BLaER1 treated with 17β-estradiol and CSF1 and Interleukin-3, amounts not matched to agents 10 nM and 100 nM (cell line): ENCODE data around the gene KRT20.

Experiments used
- H3K27ac ChIP-seq, 11 experiments: shearing (Covaris generic); formaldehyde crosslinking; 2 replicates each; pipeline ENCODE4 v1.8.1; 2022
- H3K27me3 ChIP-seq, 11 experiments: shearing (Covaris generic); formaldehyde crosslinking; 2 replicates each; pipeline ENCODE4 v1.8.1; 2022
- H3K36me3 ChIP-seq, 11 experiments: shearing (Covaris generic); formaldehyde crosslinking; 2 replicates each; pipeline ENCODE4 v1.8.1; 2022
- H3K4me1 ChIP-seq, 10 experiments: shearing (Covaris generic); formaldehyde crosslinking; 2 replicates each; pipeline ENCODE4 v1.8.1; 2022
- H3K4me2 ChIP-seq, 11 experiments: shearing (Covaris generic); formaldehyde crosslinking; 2 replicates each; pipeline ENCODE4 v1.8.1; 2022
- H3K4me3 ChIP-seq, 10 experiments: shearing (Covaris generic); formaldehyde crosslinking; 2 replicates each; pipeline ENCODE4 v1.8.1; 2022
- H3K9ac ChIP-seq, 11 experiments: shearing (Covaris generic); formaldehyde crosslinking; 2 replicates each; pipeline ENCODE4 v1.8.1; 2022
- H3K9me3 ChIP-seq, 11 experiments: shearing (Covaris generic); formaldehyde crosslinking; replicated peaks in 1 of 11; 2 replicates each; pipeline ENCODE4 v1.8.1; 2022
- H4K20me1 ChIP-seq, 11 experiments: shearing (Covaris generic); formaldehyde crosslinking; 2 replicates each; pipeline ENCODE4 v1.8.1; 2022
- Cebpa-rat ChIP-seq, 11 experiments: shearing (Covaris generic); IDR thresholded peaks; 2 replicates each; pipeline ENCODE4 v1.8.1; 2022

The KRT20 gene

DNA sequence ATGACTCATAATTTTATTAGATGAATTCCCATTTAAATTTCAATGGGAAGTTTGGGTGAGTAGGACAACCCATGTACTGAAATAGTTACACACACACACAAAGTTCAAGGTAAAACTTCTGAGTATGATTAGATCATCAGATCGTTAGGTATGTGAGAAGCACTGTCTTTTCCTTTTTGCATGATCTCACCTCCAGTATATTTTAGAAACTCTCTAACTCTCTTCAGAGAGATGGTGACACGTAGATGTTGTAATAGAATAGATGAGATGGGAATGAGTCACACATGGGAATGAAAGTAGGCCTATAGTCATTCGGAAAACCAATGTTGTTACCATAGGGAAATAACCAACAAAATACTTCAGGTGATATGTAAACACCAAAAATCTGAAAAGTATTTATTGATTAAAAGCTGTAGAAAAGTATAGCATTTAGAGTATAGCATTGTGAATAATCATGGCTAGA is 30.2 kb upstream of the KRT20 start:
- H3K4me1 ChIP-seq, result peaks cover 0 to 68% (median 33%) of the 10 kb centered on the region in 10 experiments; a peak in 15 of 20 replicates
- H3K4me3 ChIP-seq, result no peak overlapping the region
- TF ChIP-seq Cebpa-rat (IDR thresholded peaks at IDR 0.05), result no peak
- H3K9ac ChIP-seq, result no peak overlapping the region
- no peaks in the 10 kb centered on the region for H3K27me3 ChIP-seq
- H4K20me1 ChIP-seq, result no peaks in the 10 kb centered on the region
- H3K9me3 ChIP-seq, result no peaks in the 10 kb centered on the region
- H3K27ac ChIP-seq, result peak overlapping the region in 6 of 11 experiments; percentile 3 to 51 (median 41); a peak in 8 of 22 replicates
- H3K4me2 ChIP-seq, result peak overlapping the region in 6 of 11 experiments; percentile 17 to 70 (median 54); a peak in 10 of 22 replicates
- no peaks in the 10 kb centered on the region for H3K36me3 ChIP-seq

DNA sequence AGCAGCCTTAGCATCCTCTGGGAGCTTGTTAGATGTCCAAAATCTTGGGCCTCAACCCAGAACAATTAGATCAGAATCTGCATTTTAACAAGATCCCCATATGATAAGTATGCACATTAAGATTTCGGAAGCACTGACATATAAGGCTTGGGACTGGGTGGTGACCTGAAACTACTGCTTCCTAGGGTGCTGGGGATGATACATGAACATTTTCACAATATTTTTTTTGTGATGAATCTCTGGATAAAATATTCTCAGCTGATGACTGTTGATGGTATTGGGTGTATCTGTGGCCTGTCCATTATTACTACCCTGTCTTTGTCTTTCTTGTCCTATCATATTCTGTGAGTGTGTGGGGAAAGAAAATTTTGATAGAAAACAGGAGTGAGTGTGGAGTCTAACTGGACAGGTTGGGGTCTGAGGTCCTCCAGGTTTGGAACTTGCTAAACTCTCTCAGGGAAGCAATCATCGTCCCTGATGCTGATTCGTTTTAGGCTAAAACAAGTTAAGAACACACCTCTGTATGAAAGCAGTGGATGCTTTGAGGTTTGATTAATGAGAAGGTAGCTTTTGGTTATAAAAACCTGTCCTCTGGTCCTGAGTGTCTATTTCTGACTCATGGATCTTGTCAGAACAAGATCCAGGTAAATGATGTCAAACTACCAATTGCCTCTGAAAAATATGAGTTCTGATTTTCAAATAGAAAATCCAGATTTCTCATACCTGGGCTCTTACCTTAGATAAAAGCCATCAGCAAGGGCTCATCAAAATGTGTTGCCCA is 29.2 kb upstream of the KRT20 start:
- H3K9me3 ChIP-seq, result no peaks in the 10 kb centered on the region
- H3K36me3 ChIP-seq, result no peaks in the 10 kb centered on the region
- TF ChIP-seq Cebpa-rat (IDR thresholded peaks at IDR 0.05), result no peak
- H3K27ac ChIP-seq, result peak overlapping the region in 3 of 11 experiments; percentile 13 to 51 (median 46); a peak in 3 of 22 replicates
- no peaks in the 10 kb centered on the region for H4K20me1 ChIP-seq
- no peak overlapping the region for H3K9ac ChIP-seq
- peaks cover 0 to 76% (median 33%) of the 10 kb centered on the region in 10 experiments; a peak in 15 of 20 replicates for H3K4me1 ChIP-seq
- no peak overlapping the region for H3K4me3 ChIP-seq
- H3K27me3 ChIP-seq, result no peaks in the 10 kb centered on the region
- H3K4me2 ChIP-seq, result peak overlapping the region in 4 of 11 experiments; percentile 60 to 83 (median 74); a peak in 7 of 22 replicates

DNA sequence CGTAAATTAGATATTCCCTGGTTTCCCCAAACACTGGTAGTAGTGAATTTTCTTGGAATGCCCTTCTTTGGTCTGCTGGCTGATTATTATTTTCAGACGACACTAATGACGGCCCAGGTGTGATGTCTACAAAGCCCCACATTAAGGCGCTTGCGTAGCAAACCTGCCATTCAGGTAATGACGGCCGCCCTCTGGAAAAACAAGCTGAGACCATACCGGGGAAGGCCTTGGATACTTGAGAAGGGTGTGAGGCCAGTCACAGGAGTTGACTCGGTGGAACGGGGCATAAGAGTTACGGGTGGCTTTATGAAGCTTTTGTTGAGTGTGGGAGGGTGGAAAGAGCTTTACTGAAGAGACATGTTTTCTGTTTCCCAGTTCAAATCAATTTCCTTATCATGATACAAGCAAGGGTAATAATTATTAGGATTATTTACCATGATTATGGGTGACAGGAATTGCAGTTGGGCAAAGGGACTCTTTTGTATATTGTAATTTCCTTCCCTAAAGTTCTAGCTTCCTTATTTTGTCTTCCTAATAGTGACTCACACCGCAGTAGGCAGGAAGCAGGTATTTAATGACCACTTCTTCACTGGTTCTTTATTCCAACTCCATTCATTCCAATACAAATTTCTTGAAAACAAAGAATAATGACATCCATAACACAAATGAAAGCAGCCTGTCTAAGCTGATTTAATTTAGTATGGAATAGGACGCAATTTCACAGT is 27.6 kb upstream of the KRT20 start:
- Histone ChIP-seq H3K9ac (no peak overlapping the region), H3K9me3 (no peaks in the 10 kb centered on the region), H3K4me3 (no peak overlapping the region), H3K4me1 (peaks cover 0 to 76% (median 33%) of the 10 kb centered on the region in 10 experiments; a peak in 15 of 20 replicates), H3K36me3 (no peaks in the 10 kb centered on the region), H3K27me3 (no peaks in the 10 kb centered on the region), H3K4me2 (peak overlapping the region in 8 of 11 experiments; percentile 16 to 83 (median 64); a peak in 15 of 22 replicates), H3K27ac (peak overlapping the region in 7 of 11 experiments; percentile 2 to 63 (median 38); a peak in 10 of 22 replicates), H4K20me1 (no peaks in the 10 kb centered on the region)
- no peak for TF ChIP-seq Cebpa-rat (IDR thresholded peaks at IDR 0.05)

DNA sequence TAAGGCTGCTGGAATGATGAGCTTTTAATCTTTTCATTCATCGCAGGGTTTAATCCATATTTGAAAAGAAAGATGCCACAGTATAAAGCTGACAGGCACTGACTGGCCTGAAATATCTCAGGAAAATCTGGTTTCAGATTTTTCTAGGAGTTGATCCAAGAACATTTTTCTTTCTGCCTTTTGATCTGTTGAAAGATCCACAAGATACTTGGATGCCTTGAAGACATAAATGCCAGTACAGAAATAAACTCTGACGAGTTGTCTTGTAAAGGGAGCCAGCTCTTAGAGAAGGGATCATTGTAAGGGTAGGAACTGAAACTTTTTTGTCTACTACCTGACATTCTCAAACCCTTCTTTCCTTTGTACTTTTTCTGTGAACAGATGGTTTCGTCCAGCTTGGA is 25.4 kb upstream of the KRT20 start:
- Histone ChIP-seq H3K27ac (no peak overlapping the region), H4K20me1 (no peaks in the 10 kb centered on the region), H3K9me3 (no peaks in the 10 kb centered on the region), H3K4me1 (peaks cover 0 to 61% (median 26%) of the 10 kb centered on the region in 10 experiments; a peak in 16 of 20 replicates), H3K36me3 (no peaks in the 10 kb centered on the region), H3K27me3 (no peaks in the 10 kb centered on the region), H3K4me2 (no peak overlapping the region), H3K4me3 (no peak overlapping the region), H3K9ac (no peak overlapping the region)
- TF ChIP-seq Cebpa-rat (IDR thresholded peaks at IDR 0.05), result no peak

DNA sequence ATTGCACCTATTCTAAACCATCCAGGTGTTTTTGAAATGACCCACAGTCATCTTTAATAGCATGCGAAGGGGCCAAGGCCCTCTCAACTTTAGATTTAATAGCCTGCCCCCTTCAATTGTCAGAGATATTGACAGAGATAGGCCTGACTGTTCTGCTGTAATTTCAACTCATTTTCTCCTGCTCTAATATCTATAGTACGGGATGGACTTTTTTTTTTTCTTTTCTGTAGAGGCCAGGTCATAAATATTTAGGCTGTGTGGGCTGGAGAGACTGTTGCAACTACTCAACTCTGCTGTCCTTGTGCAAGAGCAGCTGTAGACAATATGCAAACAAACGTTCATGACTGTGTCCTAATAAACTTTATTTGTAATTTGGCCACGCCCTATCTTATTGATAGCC is 24.7 kb upstream of the KRT20 start:
- no peak for TF ChIP-seq Cebpa-rat (IDR thresholded peaks at IDR 0.05)
- no peak overlapping the region for H3K9ac ChIP-seq
- peak overlapping the region in 2 of 11 experiments; percentile 7 to 32; a peak in 3 of 22 replicates for H3K4me2 ChIP-seq

DNA sequence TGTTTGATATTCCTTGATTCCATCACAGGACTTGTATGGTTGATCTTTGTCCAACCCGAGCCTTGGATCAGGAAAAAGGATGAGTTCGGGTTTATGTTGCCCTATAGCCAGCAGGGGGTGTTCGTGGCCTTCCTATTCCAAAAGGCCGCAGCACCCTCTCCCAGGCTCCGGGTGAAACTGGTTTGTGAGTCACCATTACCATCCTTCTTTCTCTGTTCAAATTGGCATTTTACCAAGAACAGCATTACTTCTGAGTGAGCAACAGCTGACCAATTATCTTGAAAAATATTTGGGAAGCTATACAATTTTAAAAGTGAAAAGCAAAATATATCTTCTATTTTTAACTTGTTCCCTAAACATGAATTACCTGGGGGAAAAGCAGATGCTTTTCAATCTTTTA is 24.3 kb upstream of the KRT20 start:
- Histone ChIP-seq H3K27ac (no peak overlapping the region), H3K36me3 (no peaks in the 10 kb centered on the region), H3K4me2 (peak overlapping the region in 2 of 11 experiments; percentile 7 to 32; a peak in 3 of 22 replicates), H3K27me3 (no peaks in the 10 kb centered on the region), H3K4me3 (no peak overlapping the region), H3K4me1 (peaks cover 0 to 50% (median 20%) of the 10 kb centered on the region in 10 experiments; a peak in 16 of 20 replicates), H3K9ac (no peak overlapping the region), H4K20me1 (no peaks in the 10 kb centered on the region), H3K9me3 (no peaks in the 10 kb centered on the region)
- no peak for TF ChIP-seq Cebpa-rat (IDR thresholded peaks at IDR 0.05)

More for the DNA sequence above, 24.7 kb upstream of the KRT20 start:
- no peak overlapping the region for H3K27ac ChIP-seq
- no peaks in the 10 kb centered on the region for H3K27me3 ChIP-seq
- H3K36me3 ChIP-seq, result no peaks in the 10 kb centered on the region
- H3K9me3 ChIP-seq, result no peaks in the 10 kb centered on the region
- peaks cover 0 to 54% (median 21%) of the 10 kb centered on the region in 10 experiments; a peak in 16 of 20 replicates for H3K4me1 ChIP-seq
- H4K20me1 ChIP-seq, result no peaks in the 10 kb centered on the region
- H3K4me3 ChIP-seq, result no peak overlapping the region

DNA sequence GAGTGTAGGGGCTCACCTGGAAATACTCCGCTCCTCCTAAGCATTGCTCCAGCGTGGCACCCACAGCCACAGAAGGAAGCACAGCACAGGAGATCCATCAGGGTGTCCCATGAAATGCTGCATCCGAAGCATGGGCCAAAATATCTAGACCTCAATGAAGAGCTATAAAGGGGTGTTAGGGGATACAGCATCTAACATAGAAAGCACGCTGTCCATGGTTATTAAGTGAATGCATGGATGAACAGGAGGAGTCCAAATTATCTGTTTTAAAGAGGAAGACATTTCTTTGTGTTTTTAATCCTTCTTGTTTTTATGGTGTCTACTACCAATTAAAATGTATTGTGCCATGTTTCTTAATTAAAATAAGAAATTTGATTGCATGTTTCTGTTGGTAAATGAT is 21.6 kb upstream of the KRT20 start:
- Histone ChIP-seq H3K4me3 (no peak overlapping the region), H3K27ac (no peak overlapping the region), H3K4me1 (peaks cover 0 to 42% (median 11%) of the 10 kb centered on the region in 10 experiments; a peak in 13 of 20 replicates), H3K9ac (no peak overlapping the region), H3K9me3 (no peaks in the 10 kb centered on the region), H3K27me3 (no peaks in the 10 kb centered on the region), H3K4me2 (0 out of 22 replicates have a peak overlapping the region, but pooled peaks of 1 of the 11 experiments have one; percentile 18), H3K36me3 (no peaks in the 10 kb centered on the region), H4K20me1 (no peaks in the 10 kb centered on the region)
- TF ChIP-seq Cebpa-rat (IDR thresholded peaks at IDR 0.05), result no peak

DNA sequence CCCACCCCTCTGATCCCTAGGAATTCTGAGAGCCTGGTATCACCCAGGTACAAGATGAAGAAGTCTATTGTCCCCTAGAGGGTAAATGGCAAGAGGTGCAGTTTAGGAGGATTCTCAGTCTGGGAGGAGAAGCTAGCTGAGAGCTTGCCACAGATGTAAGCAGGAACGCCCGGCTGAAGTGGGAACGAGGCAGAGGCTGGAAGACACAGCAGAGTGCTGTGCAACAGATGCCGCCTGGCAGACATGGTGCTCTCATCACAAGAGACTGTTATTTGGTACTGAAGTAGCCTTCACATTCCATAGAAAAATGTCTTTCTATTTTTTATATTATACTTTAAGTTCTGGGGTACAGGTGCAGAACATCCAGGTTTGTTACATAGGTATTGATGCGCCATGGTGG is 20.3 kb upstream of the KRT20 start:
- no peak overlapping the region for H3K4me3 ChIP-seq
- H3K9ac ChIP-seq, result no peak overlapping the region
- H4K20me1 ChIP-seq, result no peaks in the 10 kb centered on the region
- no peaks in the 10 kb centered on the region for H3K27me3 ChIP-seq
- no peaks in the 10 kb centered on the region for H3K9me3 ChIP-seq
- no peak for TF ChIP-seq Cebpa-rat (IDR thresholded peaks at IDR 0.05)
- H3K4me2 ChIP-seq, result no peak overlapping the region
- H3K27ac ChIP-seq, result no peak overlapping the region
- H3K4me1 ChIP-seq, result peaks cover 0 to 30% (median 11%) of the 10 kb centered on the region in 10 experiments; a peak in 13 of 20 replicates
- H3K36me3 ChIP-seq, result no peaks in the 10 kb centered on the region
